B cell (primary cell): Measurements from ENCODE around the gene GCDH. TPM values are rescaled to one million over a fixed set of nuclear protein-coding genes. Genes with fewer than 3 reads are reported as not detected.

ENCODE experiments used
- ATAC-seq: fragments of 200-7000 bp; cut with Tn5 transposase; one replicate; pipeline ENCODE4 v1.10.0; 2021; ENCODE audit warnings: low read depth, mild to moderate bottlenecking, moderate number of reproducible peaks, moderate library complexity
- CTCF ChIA-PET: fragments of 350-600 bp; sonication (Branson Sonifier 250); formaldehyde crosslinking; loops from one replicate; lab custom pipeline; 2021; ENCODE audit warnings: antibody characterized with exemption, inconsistent platforms; lab: Charles Lee
- POLR2A ChIA-PET: fragments of 350-600 bp; sonication (Branson Sonifier 250); formaldehyde crosslinking; loops from one replicate; lab custom pipeline; 2021; ENCODE audit warnings: antibody characterized with exemption; lab: Charles Lee
- DNase-seq: peaks from one replicate; pipeline ENCODE4 v3.0.0; 2013
- H2AFZ ChIP-seq: 2 replicates; pipeline ENCODE4 v1.6.1; 2012; ENCODE audit warnings: mild to moderate bottlenecking, low read depth, low read length; ENCODE audit not compliant: insufficient read depth, poor library complexity, severe bottlenecking
- H3K27ac ChIP-seq, 2 donors: 1 replicate in 1 of 2; 2 replicates in 1 of 2; pipeline ENCODE4 v1.5.1; 2012 to 2013; ENCODE audit warnings: low read length in 2 of 2, mild to moderate bottlenecking in 2 of 2, moderate library complexity in 1 of 2
- H3K27me3 ChIP-seq, 4 experiments: fragments of 200-600 bp in 1 of 4; sonication (generic) in 1 of 4; replicated peaks in 1 of 4; 1 replicate in 2 of 4; 2 replicates in 2 of 4; pipeline versions ENCODE4 v1.6.1 to v1.7.0; 2013 to 2016; ENCODE audit warnings: low read length in 3 of 4, mild to moderate bottlenecking in 2 of 4, mixed read lengths in 1 of 4, moderate library complexity in 1 of 4; ENCODE audit not compliant: insufficient read depth in 4 of 4, control insufficient read depth in 3 of 4; ENCODE audit errors: control extremely low read depth in 1 of 4
- H3K36me3 ChIP-seq, 2 experiments: replicated peaks in 1 of 2; 1 replicate in 1 of 2; 2 replicates in 1 of 2; pipeline versions ENCODE4 v1.6.1 to v1.7.1; 2013; ENCODE audit warnings: low read length in 1 of 2; ENCODE audit not compliant: insufficient read depth in 2 of 2, control insufficient read depth in 1 of 2; ENCODE audit errors: control extremely low read depth in 1 of 2, extremely low read depth in 1 of 2
- H3K4me1 ChIP-seq, 2 donors: fragments of 200-600 bp in 1 of 2; sonication (generic) in 1 of 2; 1 replicate in 1 of 2; 2 replicates in 1 of 2; pipeline versions ENCODE4 v1.5.1 to v1.6.1; 2013 to 2017; ENCODE audit warnings: low read length in 2 of 2; ENCODE audit not compliant: control insufficient read depth in 2 of 2, insufficient read depth in 2 of 2
- H3K4me2 ChIP-seq: replicated peaks from 2 replicates; pipeline ENCODE3; 2012; ENCODE audit warnings: mild to moderate bottlenecking, low read depth, low read length; ENCODE audit not compliant: poor library complexity, severe bottlenecking
- H3K4me3 ChIP-seq, 5 experiments: fragments of 200-600 bp in 1 of 5; sonication (generic) in 1 of 5; 1 replicate in 3 of 5; 2 replicates in 2 of 5; pipeline versions ENCODE4 v1.5.1 to v1.7.0; 2011 to 2016; ENCODE audit warnings: low read length in 4 of 5, mild to moderate bottlenecking in 4 of 5, low read depth in 2 of 5, control low read depth in 1 of 5, moderate library complexity in 1 of 5; ENCODE audit not compliant: insufficient read depth in 1 of 5; ENCODE audit errors: control extremely low read depth in 1 of 5, extremely low read depth in 1 of 5
- H3K79me2 ChIP-seq: fragments of 200-600 bp; sonication (generic); one replicate; pipeline ENCODE4 v1.6.0; 2016; ENCODE audit warnings: low read length; ENCODE audit not compliant: control insufficient read depth, insufficient read depth
- H3K9ac ChIP-seq: fragments of 200-600 bp; sonication (generic); 2 replicates; pipeline ENCODE4 v1.6.1; 2017; ENCODE audit warnings: mild to moderate bottlenecking, low read length, moderate library complexity
- H3K9me3 ChIP-seq, 3 donors: one replicate each; pipeline versions ENCODE4 v1.6.1 to v1.7.1; 2013; ENCODE audit warnings: low read length in 2 of 3; ENCODE audit not compliant: control insufficient read depth in 2 of 3, insufficient read depth in 1 of 3; ENCODE audit errors: control extremely low read depth in 1 of 3
- H4K20me1 ChIP-seq: 2 replicates; pipeline ENCODE4 v1.6.0; 2012; ENCODE audit warnings: mild to moderate bottlenecking, low read length; ENCODE audit not compliant: insufficient read depth, control insufficient read depth, poor library complexity, severe bottlenecking
- H3K27ac Mint-ChIP-seq: one replicate; pipeline ENCODE4 v1.8.0; 2021; ENCODE audit warnings: mixed read lengths
- H3K27me3 Mint-ChIP-seq: one replicate; pipeline ENCODE4 v1.8.0; 2021; ENCODE audit warnings: mixed read lengths
- H3K4me1 Mint-ChIP-seq: one replicate; pipeline ENCODE4 v1.8.0; 2021; ENCODE audit warnings: mixed read lengths
- H3K4me3 Mint-ChIP-seq: one replicate; pipeline ENCODE4 v1.8.0; 2021; ENCODE audit warnings: mixed read lengths
- H3K9me3 Mint-ChIP-seq: one replicate; pipeline ENCODE4 v1.8.0; 2022; ENCODE audit warnings: mixed read lengths; ENCODE audit not compliant: insufficient read depth
- CTCF ChIP-seq: fragments of 200-600 bp; IDR thresholded peaks from one replicate; pipeline ENCODE4 v1.8.0; 2022; ENCODE audit warnings: antibody characterized with exemption, mild to moderate bottlenecking
- EZH2 ChIP-seq: IDR thresholded peaks from 2 replicates; pipeline ENCODE4 v1.6.1; 2012; ENCODE audit warnings: borderline replicate concordance, low read depth, mild to moderate bottlenecking, moderate library complexity, low read length; ENCODE audit not compliant: insufficient read depth, poor library complexity, severe bottlenecking
- WGBS: methylation state at CpG from one replicate; pipeline ENCODE4 v1.1.5; 2013; ENCODE audit warnings: missing lambda C conversion rate; ENCODE audit not compliant: insufficient coverage; 5-methylcytosine and 5-hydroxymethylcytosine counted together
- intact Hi-C: fragments of 100-400 bp; cut with micrococcal nuclease; formaldehyde crosslinking; loops from one replicate; pipeline ENCODE4 v1.10.0; 2022
- polyA plus RNA-seq: library from polyadenylated mRNA; depleted of rRNA; stranded (reverse); fragments of >200 nt; gene quantifications from 2 replicates; pipeline ENCODE4 v1.2.3, GENCODE V29; 2012
- total RNA-seq, 2 donors: library from RNA; stranded (reverse); fragments of 120-200 nt in 1 of 2; gene quantifications; 1 replicate in 1 of 2; 2 replicates in 1 of 2; pipeline versions ENCODE4 v1.2.3 to v1.2.4, GENCODE V29; 2013 to 2022

The GCDH gene
- total and polyA plus RNA-seq, 2 donors (not counting 1 experiment from before 2014, with no cell fraction given): 48.9 to 61.2 TPM

- H3K27me3 Mint-ChIP-seq: no peaks in the 10 kb centered on the region
- H3K9me3 Mint-ChIP-seq: no peaks in the 10 kb centered on the region
- peak within 1 kb of the TSS; percentile 90 for H3K4me2 ChIP-seq
Measured at GRCh38 chr19:12886969-12887747, 3.8 kb upstream of the GCDH start, which contains the start of gene KLF1. Gene KLF1, minus strand, starts transcription at chr19:12887201. Its CDS starts 61 bp downstream, at chr19:12887140.

More at GRCh38 chr19:12886969-12887747, 3.8 kb upstream of the GCDH start, which contains the start of gene KLF1:
- intact Hi-C loops: no loop called here
- Histone ChIP-seq H3K79me2 (peaks cover 11% of the 10 kb centered on the region), H3K4me3 (no peak within 1 kb of the TSS), H3K9me3 (peaks cover 0 to 32% (median 5%) of the 10 kb centered on the region in 3 donors), H4K20me1 (peaks cover 6% of the 10 kb centered on the region), H3K4me1 (peaks cover 25 to 37% of the 10 kb centered on the region in 2 donors), H3K27me3 (no peaks in the 10 kb centered on the region), H3K36me3 (no peaks in the 10 kb centered on the region), H2AFZ (peak within 1 kb of the TSS; percentile 66), H3K9ac (peak within 1 kb of the TSS; percentile 62), H3K27ac (no peak within 1 kb of the TSS)
- no peak for TF ChIP-seq EZH2
- no peak for TF ChIP-seq CTCF
- Mint-ChIP-seq H3K4me3 (peak within 1 kb of the TSS; percentile 62), H3K27ac (no peak within 1 kb of the TSS), H3K4me1 (peaks cover 38% of the 10 kb centered on the region)
- no peak for DNase-seq
- ChIA-PET POLR2A (no interaction called here), CTCF (interaction anchor here (1.1 to 1.2 kb wide), 2 partner anchors 41 to 207 kb away, joined by 3 read pairs; no protein-coding TSS in a partner anchor)
- 88% methylated on average over 17 of the region's 17 CpGs for WGBS
- ATAC-seq: no peak
